MM.1S (cell line): ENCODE data around the gene ENOSF1.

Source experiments
- DNase-seq: peaks from one replicate; pipeline ENCODE4 v3.0.0-alpha.2; 2015
- H2AFZ ChIP-seq: fragments of 300-600 bp; sonication (generic); 2 replicates; pipeline ENCODE4 v1.6.0; 2016; ENCODE audit warnings: antibody characterized with exemption, low read length
- H3F3A ChIP-seq: fragments of 300-600 bp; sonication (generic); 2 replicates; pipeline ENCODE4 v1.6.1; 2016; ENCODE audit warnings: mild to moderate bottlenecking, antibody characterized with exemption, low read length, moderate library complexity, mixed read lengths; ENCODE audit not compliant: insufficient read depth
- H3K27ac ChIP-seq: fragments of 300-600 bp; sonication (generic); 2 replicates; pipeline ENCODE4 v1.5.1; 2016; ENCODE audit warnings: mild to moderate bottlenecking, low read length
- H3K27me3 ChIP-seq: fragments of 300-600 bp; sonication (generic); replicated peaks from 2 replicates; pipeline ENCODE4 v1.6.0; 2016; ENCODE audit warnings: low read length; ENCODE audit not compliant: insufficient read depth
- H3K36me3 ChIP-seq: fragments of 300-600 bp; sonication (generic); replicated peaks from 2 replicates; pipeline ENCODE4 v1.6.1; 2016; ENCODE audit warnings: mild to moderate bottlenecking, low read length, mixed read lengths; ENCODE audit not compliant: insufficient read depth
- H3K4me1 ChIP-seq: fragments of 300-600 bp; sonication (generic); 2 replicates; pipeline ENCODE4 v1.6.1; 2016; ENCODE audit warnings: low read length, mixed read lengths
- H3K4me2 ChIP-seq: fragments of 300-600 bp; sonication (generic); 2 replicates; pipeline ENCODE4 v1.6.0; 2016; ENCODE audit warnings: low read depth, low read length
- H3K4me3 ChIP-seq: fragments of 300-600 bp; sonication (generic); 2 replicates; pipeline ENCODE4 v1.5.1; 2016; ENCODE audit warnings: low read length, mixed read lengths
- H3K79me2 ChIP-seq: fragments of 300-600 bp; sonication (generic); 2 replicates; pipeline ENCODE4 v1.6.1; 2016; ENCODE audit warnings: mixed run types, low read length, mixed read lengths
- H3K9ac ChIP-seq: fragments of 300-600 bp; sonication (generic); 2 replicates; pipeline ENCODE4 v1.6.1; 2016; ENCODE audit warnings: low read length, mixed read lengths
- H3K9me2 ChIP-seq: fragments of 300-600 bp; sonication (generic); replicated peaks from 2 replicates; pipeline ENCODE4 v1.6.1; 2016; ENCODE audit warnings: mild to moderate bottlenecking, low read length, mixed read lengths; ENCODE audit not compliant: insufficient read depth
- H3K9me3 ChIP-seq: fragments of 300-600 bp; sonication (generic); replicated peaks from 2 replicates; pipeline ENCODE4 v1.6.1; 2016; ENCODE audit warnings: mild to moderate bottlenecking, low read length, mixed read lengths; ENCODE audit not compliant: insufficient read depth
- H4K20me1 ChIP-seq: fragments of 300-600 bp; sonication (generic); 2 replicates; pipeline ENCODE4 v1.6.1; 2016; ENCODE audit warnings: mild to moderate bottlenecking, low read length, moderate library complexity, mixed read lengths; ENCODE audit not compliant: insufficient read depth
- CTCF ChIP-seq: fragments of 300-600 bp; sonication (generic); IDR thresholded peaks from 2 replicates; pipeline ENCODE4 v1.5.1; 2016; ENCODE audit warnings: antibody characterized with exemption, low read length, mixed read lengths
- EZH2 ChIP-seq: fragments of 300-600 bp; sonication (generic); optimal IDR thresholded peaks from 2 replicates; pipeline ENCODE3; 2017; ENCODE audit warnings: low read depth, mild to moderate bottlenecking, antibody characterized with exemption, low read length, mixed read lengths
- EZH2phosphoT487 ChIP-seq: fragments of 300-600 bp; sonication (generic); IDR thresholded peaks from 2 replicates; pipeline ENCODE4 v1.6.1; 2018; ENCODE audit warnings: antibody characterized with exemption, low read length

The ENOSF1 gene

GRCh38 chr18:649341-649740 is 63.1 kb downstream of the ENOSF1 start:
- H3K27me3 ChIP-seq = no peaks in the 10 kb centered on the region
- 0 out of 2 replicates have a peak overlapping the region, but pooled peaks have one; percentile 89 for H3K4me2 ChIP-seq
- H3K79me2 ChIP-seq = no peaks in the 10 kb centered on the region
- DNase-seq = no peak
- H3K4me1 ChIP-seq = peaks cover 15% of the 10 kb centered on the region
- TF ChIP-seq CTCF (no peak), EZH2phosphoT487 (no peak), EZH2 (no peak)
- H3K9me3 ChIP-seq = no peaks in the 10 kb centered on the region
- H3K36me3 ChIP-seq = no peaks in the 10 kb centered on the region
- H2AFZ ChIP-seq = no peak overlapping the region
- peaks cover 9% of the 10 kb centered on the region for H3F3A ChIP-seq
- no peak overlapping the region for H3K4me3 ChIP-seq
- H3K9me2 ChIP-seq = no peaks in the 10 kb centered on the region
- H4K20me1 ChIP-seq = no peaks in the 10 kb centered on the region
- no peak overlapping the region for H3K27ac ChIP-seq
- no peak overlapping the region for H3K9ac ChIP-seq

GRCh38 chr18:647304-647703 is 65.1 kb downstream of the ENOSF1 start:
- Histone ChIP-seq H3K27ac (no peak overlapping the region), H3K9me2 (no peaks in the 10 kb centered on the region), H3K4me2 (no peak overlapping the region)

GRCh38 chr18:644395-645004 is 67.9 kb downstream of the ENOSF1 start:
- Histone ChIP-seq H3K27ac (no peak overlapping the region), H3K4me1 (peaks cover 8% of the 10 kb centered on the region), H3K36me3 (no peaks in the 10 kb centered on the region), H3K4me3 (no peak overlapping the region), H3K79me2 (no peaks in the 10 kb centered on the region), H2AFZ (no peak overlapping the region), H3K27me3 (no peaks in the 10 kb centered on the region), H4K20me1 (no peaks in the 10 kb centered on the region), H3K9ac (no peak overlapping the region), H3F3A (no peaks in the 10 kb centered on the region), H3K9me3 (no peaks in the 10 kb centered on the region), H3K9me2 (no peaks in the 10 kb centered on the region), H3K4me2 (no peak overlapping the region)
- DNase-seq = no peak
- TF ChIP-seq CTCF (no peak), EZH2 (no peak), EZH2phosphoT487 (no peak)

More at GRCh38 chr18:647304-647703, 65.1 kb downstream of the ENOSF1 start:
- no peak overlapping the region for H3K9ac ChIP-seq
- no peaks in the 10 kb centered on the region for H3K9me3 ChIP-seq
- H4K20me1 ChIP-seq = no peaks in the 10 kb centered on the region
- H3K36me3 ChIP-seq = no peaks in the 10 kb centered on the region
- TF ChIP-seq EZH2 = no peak
- no peak for TF ChIP-seq EZH2phosphoT487
- TF ChIP-seq CTCF = no peak
- H3F3A ChIP-seq = peaks cover 9% of the 10 kb centered on the region
- H2AFZ ChIP-seq = no peak overlapping the region
- H3K27me3 ChIP-seq = no peaks in the 10 kb centered on the region
- DNase-seq = no peak
- H3K79me2 ChIP-seq = no peaks in the 10 kb centered on the region
- no peak overlapping the region for H3K4me3 ChIP-seq
- H3K4me1 ChIP-seq = peaks cover 21% of the 10 kb centered on the region
